ENCODE measurements around the gene OR10P1.

Gene OR10P1

DNA sequence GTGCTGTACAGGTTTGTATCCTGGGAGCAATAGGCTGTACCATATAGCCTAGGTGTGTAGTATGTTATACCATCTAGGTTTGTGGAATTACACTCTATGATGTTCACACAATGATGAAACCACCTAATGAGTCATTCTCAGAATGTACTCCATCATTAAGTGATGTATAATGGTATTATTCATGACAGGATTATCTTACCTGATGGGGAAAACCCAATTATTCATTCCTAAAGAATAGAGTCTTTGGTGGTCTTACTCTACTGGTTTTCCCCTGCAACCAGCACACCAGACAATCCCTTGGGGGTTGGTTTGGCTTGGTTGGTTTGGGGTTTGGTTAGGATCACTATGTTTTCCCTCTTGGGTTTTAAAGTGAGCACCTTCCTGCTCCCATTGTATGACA, 12.6 kb upstream of the OR10P1 start:
- TF ChIP-seq, protein P1, sequence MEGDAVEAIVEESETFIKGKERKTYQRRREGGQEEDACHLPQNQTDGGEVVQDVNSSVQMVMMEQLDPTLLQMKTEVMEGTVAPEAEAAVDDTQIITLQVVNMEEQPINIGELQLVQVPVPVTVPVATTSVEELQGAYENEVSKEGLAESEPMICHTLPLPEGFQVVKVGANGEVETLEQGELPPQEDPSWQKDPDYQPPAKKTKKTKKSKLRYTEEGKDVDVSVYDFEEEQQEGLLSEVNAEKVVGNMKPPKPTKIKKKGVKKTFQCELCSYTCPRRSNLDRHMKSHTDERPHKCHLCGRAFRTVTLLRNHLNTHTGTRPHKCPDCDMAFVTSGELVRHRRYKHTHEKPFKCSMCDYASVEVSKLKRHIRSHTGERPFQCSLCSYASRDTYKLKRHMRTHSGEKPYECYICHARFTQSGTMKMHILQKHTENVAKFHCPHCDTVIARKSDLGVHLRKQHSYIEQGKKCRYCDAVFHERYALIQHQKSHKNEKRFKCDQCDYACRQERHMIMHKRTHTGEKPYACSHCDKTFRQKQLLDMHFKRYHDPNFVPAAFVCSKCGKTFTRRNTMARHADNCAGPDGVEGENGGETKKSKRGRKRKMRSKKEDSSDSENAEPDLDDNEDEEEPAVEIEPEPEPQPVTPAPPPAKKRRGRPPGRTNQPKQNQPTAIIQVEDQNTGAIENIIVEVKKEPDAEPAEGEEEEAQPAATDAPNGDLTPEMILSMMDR (IDR thresholded peaks at IDR 0.05; ENCODE audit: low read depth, low read length, missing control alignments): no peak
- DNase-seq (ENCODE audit: extremely low read depth, low read depth): no peak
- H3K4me3 ChIP-seq (replicated peaks; ENCODE audit: low read depth, low read length): no peak overlapping the region

DNA sequence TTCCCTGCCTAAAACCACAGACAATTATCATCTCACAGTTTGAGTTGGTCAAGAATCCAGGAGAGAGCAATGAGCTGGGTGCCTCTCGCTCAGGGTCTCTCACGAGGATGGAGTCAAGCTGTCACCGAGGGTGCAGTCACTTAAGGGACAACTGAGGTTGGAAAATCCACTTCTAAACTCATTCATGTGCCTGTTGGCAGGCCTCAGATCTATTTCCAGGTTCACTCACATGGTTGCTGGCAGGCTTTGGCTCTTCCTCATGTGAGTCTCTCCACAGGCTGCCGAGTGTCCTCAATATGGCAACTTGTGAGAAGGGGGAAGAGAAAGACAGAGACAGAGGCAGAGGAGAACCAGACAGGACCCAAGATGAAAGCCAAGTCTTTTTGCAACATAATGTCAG, 10.5 kb upstream of the OR10P1 start:
- DNase-seq (ENCODE audit: extremely low read depth, low read depth): no peak
- no peak overlapping the region for H3K4me3 ChIP-seq (replicated peaks; ENCODE audit: low read depth, low read length)
- TF ChIP-seq, protein P1 (IDR thresholded peaks at IDR 0.05; ENCODE audit: low read depth, low read length, missing control alignments): no peak

DNA sequence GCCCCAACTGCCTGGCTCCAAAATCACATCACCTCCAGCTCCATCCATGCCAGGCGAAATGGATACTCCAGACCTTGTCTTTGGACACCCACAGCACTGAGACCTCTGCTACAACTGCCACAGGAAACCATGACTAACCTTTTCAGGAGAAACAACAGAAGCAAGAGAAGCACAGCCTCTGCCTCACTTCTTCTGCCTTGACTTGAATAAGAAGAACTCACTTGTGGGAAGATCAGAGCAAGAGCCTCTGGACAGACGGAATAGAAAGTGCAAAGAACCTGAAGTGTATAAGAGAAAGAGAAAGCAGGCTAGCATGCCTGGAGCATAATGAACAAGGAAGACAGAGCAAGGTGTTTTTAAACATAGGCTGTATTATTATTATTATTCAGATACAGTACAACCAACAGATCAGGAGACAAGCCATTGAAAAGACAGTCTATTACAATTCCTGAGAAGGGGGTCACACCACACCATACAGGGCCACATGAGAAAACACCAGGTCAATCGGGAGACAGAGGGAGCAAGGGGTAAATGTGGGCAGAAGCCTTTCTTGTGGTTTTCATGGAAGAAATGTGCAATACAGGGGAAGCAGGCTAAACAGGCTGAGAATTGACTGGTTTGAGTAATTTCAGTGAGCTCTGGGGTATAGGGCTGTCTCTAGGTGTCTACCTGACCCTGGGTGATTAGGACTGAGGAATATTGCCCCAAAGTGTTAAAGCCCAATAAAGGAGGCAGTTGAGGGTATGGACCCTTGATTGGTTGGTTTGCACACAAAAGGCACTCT, 7.4 kb upstream of the OR10P1 start:
- no peak overlapping the region for H3K4me3 ChIP-seq (replicated peaks; ENCODE audit: low read depth, low read length)
- TF ChIP-seq, protein P1 (IDR thresholded peaks at IDR 0.05; ENCODE audit: low read depth, low read length, missing control alignments): no peak
- DNase-seq (ENCODE audit: extremely low read depth, low read depth): no peak

DNA sequence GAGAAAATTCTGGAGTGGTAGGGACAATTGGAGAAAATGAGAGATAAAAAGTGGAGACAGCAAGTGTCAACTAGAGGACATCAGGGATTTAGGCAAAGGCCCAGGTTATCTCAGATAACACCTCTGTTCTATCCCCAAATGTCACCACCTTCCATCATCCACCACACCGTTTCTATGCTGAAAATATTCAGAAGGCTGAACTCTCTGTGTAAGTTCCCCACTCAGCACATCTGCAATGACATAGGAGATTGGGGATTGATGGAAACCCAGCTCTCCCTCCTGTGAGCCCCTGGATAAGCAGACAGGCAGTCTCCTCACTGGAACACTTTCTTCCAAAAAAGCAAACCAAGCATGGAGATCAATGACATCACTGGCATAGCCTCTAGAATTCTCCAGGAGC, 5.6 kb upstream of the OR10P1 start:
- TF ChIP-seq, protein P1 (IDR thresholded peaks at IDR 0.05; ENCODE audit: low read depth, low read length, missing control alignments): no peak
- no peak overlapping the region for H3K4me3 ChIP-seq (replicated peaks; ENCODE audit: low read depth, low read length)
- no peak for DNase-seq (ENCODE audit: extremely low read depth, low read depth)

DNA sequence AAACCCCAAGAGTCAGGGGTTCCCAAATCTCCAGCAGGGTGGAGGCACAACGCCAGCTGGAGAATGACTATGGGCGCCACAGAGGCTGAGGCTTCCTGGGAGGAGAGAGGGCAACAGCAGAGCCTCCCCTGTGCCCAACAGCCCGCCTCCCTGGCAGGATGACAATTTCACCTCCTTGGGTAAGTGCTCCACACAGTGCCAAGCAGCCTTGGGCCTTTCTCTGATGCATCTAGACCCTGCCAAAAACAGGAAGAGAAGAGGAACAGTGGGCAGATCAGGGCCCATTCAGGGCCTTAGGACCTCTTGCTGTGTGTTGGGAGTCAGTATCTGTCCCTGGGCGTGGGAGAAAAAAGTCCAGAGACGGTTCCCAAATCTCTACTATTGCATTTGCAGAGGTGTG, 5.0 kb upstream of the OR10P1 start:
- H3K4me3 ChIP-seq (replicated peaks; ENCODE audit: low read depth, low read length): no peak overlapping the region
- no peak for DNase-seq (ENCODE audit: extremely low read depth, low read depth)
- TF ChIP-seq, protein P1 (IDR thresholded peaks at IDR 0.05; ENCODE audit: low read depth, low read length, missing control alignments): no peak

DNA sequence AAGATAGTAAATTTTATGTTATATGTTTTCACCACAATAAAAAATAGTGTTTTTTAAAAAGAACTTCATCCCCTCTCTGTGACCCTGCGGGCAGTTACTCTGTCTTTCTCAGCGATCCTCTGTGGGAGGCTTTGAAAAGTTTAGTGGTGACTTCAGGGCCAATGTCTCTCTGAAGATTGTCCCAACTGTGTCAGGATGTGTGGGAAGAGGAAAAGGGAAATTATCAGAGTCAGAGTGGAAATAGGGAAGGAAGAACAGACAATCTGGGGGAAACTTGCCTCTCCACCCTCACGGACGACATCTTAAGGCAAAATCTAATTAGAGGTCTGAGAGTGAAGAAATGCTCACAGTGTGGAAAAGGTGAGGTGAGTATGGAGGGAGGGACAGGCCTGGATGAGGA, 3.5 kb upstream of the OR10P1 start:
- no peak overlapping the region for H3K4me3 ChIP-seq (replicated peaks; ENCODE audit: low read depth, low read length)
- TF ChIP-seq, protein P1 (IDR thresholded peaks at IDR 0.05; ENCODE audit: low read depth, low read length, missing control alignments): no peak
- DNase-seq (ENCODE audit: extremely low read depth, low read depth): no peak
